A204.1 (cell line): ENCODE results near the gene LHFPL5.

Experiments used
- FAIRE-seq: peaks from 2 replicates; lab custom pipeline; 2012; peaks lifted over from hg19 to GRCh38; lab: Jason Lieb, UNC

Gene LHFPL5

GRCh38 chr6:35804996-35805736 is at the start of gene LHFPL5:
Gene LHFPL5 (plus strand): TSS chr6:35805352. CDS start chr6:35805671, 319 bp downstream.
- no peak for FAIRE-seq

DNA sequence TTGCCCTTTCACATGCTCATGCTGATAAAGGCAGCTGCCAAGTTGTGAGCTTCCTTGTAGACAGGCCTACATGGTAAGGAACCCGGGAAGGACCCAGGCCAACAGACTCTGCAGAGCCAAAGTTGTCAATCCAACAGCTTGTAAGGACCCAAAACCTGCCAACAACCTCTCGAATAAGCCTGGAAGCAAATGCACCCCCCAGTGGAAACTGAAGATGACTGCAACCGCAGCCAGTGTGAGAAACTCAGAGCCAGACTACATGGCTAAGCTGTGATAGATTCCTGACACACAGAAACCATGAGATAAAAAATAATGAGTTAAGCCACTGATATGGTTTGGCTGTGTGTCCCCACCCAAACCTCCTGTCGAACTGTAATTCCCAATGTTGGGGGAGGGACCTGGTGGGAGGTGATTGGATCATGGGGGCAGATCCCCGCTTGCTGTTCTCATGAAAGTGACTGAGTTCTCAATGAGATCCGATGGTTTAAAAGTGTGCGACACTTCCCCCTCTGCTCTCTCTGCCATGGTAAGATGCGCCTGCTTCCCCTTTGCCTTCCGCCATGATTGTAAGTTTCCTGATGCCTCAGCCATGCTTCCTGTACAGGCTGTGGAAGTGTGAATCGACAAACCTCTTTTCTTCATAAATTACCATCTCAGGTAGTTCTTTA is 47.6 kb upstream of the LHFPL5 start:
- no peak for FAIRE-seq

- FAIRE-seq: no peak
Observed at GRCh38 chr6:35759426-35759825, 45.7 kb upstream of the LHFPL5 start.

- no peak for FAIRE-seq
Observed at GRCh38 chr6:35765739-35766138, 39.4 kb upstream of the LHFPL5 start.

GRCh38 chr6:35769211-35769610 is 35.9 kb upstream of the LHFPL5 start:
- no peak for FAIRE-seq

GRCh38 chr6:35771343-35771627 is 33.9 kb upstream of the LHFPL5 start:
- no peak for FAIRE-seq

DNA sequence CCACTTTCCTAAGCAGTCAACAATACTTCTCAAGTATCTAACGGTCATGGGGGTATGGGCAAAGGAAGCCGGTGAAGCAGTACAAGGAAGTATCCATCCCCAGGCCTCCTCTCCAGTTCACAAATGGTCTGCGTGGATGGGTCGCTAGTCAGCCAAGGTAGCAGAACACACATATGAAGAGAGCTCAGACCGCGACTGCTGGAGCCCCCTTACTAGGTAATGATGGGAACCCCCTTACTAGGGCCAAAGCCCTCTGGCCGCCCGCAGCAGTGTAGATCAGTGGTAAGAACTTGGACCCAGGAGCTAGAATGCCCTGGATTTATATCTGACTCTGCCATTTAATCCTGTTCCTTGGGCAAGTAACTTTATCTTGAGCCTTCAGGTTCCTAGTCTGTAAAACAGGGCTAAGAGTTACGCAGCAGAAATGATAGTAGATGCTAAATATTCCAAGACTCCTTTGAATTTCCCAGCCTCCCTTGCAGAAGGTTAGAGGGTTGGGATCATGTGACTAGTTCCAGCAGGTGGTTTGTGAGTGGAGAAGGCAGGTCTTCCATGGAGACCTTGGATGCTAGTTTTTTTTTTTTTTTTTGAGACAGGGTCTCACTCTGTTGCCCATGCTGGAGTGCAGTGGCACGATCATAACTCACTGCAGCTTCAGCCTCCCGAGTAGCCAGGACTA is 30.9 kb upstream of the LHFPL5 start:
- no peak for FAIRE-seq

DNA sequence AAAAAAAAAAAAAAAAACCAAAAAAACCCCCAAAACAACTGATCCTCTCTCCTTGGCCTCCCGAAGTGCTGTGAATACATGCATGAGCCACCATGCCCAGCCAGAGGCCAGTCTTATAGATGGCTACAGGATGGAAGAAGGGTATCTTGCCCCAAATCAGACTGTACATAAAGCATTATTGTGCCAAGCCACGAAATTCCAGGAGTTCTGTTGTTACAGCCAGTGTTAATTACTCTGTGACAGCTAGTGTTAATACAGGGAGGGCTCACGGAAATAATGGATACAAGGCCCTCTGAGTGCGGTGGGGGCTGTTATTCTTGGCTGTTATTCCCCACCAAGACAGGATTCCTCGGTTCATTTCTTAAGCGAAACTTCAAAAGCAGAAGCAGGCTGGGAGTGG is 30.1 kb upstream of the LHFPL5 start:
- no peak for FAIRE-seq

DNA sequence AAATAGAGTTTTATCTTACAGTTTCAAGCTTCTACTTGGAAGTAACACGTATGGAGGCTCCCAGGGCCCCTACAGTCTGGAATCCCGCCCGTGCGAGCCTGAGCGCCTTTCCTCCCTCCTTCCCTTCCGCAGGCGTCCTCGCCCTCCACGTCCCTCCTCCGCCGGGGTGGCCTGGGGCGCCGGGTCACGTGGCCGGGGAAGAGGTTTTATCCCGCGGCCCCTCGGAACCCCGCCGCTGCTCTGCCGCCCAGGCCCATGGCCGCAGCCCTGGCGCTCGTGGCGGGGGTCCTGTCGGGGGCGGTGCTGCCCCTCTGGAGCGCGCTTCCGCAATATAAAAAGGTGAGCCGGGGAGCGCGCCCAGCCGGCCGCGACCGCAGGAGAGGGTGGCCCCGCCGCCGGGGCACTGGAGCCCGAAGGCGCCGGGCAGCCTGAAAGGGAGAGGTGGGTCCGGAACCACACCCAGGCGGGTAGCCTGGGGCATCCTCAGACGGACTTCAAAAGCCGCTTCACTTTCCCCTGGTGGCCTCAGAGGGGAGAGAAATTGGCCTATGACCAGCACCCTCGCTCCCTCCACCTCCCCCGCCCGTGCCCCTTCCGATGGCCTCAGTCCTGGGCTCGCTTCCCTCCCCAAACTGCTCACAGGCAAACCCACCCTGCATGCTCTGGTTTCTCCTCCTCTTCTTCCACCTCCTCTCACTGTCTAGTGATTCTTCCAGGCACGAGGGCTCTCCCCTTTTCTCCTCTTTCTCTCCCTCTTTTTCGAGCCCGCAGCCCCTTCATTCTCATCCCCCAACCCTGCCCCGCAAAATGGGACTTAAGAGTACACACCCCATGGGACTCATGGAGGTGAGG is 28.6 kb upstream of the LHFPL5 start, which contains the start of gene CLPSL2:
TSS of gene CLPSL2 (plus strand) at position 235 of the 852 bp plus-strand sequence. CDS start at position 256, 21 bp downstream.
- FAIRE-seq: no peak

- FAIRE-seq: no peak
Observed at GRCh38 chr6:35777356-35778102, 27.6 kb upstream of the LHFPL5 start.

DNA sequence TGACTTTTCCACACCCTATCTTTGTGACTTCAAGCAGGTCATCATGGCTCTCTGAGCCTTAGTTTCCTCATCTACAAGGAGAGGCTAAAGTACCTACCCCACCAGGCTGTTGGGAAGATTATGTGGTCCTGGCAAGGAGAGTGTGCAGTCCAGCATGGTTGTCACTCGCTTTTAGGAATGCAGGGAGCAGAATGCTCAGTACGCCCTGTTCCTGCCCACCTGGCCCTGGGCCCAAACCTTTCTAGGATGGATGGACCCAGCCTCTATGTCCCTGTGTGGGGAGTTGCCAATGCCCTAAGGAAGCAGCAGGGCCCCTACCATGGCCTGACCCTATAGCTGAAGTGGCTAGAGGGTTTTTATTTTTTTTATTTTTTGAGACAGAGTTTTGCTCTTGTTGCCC is 26.7 kb upstream of the LHFPL5 start:
- no peak for FAIRE-seq

- FAIRE-seq: no peak
Observed at GRCh38 chr6:35780719-35781118, 24.4 kb upstream of the LHFPL5 start, which contains the start of gene CLPSL1. Gene CLPSL1 (plus strand): TSS chr6:35781019. CDS start chr6:35781111, 92 bp downstream.

DNA sequence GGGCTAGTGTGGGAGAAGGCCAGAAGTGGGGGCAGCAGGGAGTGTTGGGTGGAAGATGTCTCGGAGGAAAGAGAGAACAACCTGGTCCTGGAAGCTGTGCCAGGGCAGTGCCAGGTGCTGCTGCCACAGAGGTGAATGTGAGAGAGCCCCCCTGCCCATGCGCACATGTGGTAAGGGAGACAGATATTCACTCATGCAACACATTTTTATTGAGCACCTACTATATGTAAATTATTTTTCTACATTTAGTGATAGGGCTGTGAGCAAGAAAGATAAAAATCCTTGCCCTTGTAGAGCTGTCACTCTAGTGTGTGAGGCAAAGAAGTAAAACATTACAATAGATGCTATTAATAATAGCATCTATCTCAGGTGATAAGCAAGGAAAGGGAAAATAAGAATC is 23.9 kb upstream of the LHFPL5 start:
- FAIRE-seq: no peak

DNA sequence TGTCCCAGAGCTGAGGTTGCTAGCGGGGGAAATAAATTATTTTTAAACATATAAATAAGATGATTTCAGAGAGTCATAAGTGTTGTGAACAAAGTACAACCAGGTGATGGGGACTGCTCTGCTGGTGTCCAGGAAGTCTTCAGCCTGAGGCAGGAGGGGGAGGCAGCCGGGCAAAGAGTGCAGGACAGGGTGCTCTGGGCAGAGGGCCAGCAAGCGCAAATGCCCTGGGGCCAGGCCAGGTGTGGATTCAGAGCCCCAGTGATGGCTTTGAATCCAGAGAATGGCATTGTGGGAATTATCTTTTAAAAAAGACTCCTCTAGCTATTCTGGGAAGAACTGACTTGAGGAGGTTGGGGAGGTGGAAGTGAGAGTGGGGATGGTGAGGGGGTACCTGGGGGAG is 22.7 kb upstream of the LHFPL5 start:
- no peak for FAIRE-seq

GRCh38 chr6:35784200-35784599 is 21.0 kb upstream of the LHFPL5 start:
- FAIRE-seq: no peak

DNA sequence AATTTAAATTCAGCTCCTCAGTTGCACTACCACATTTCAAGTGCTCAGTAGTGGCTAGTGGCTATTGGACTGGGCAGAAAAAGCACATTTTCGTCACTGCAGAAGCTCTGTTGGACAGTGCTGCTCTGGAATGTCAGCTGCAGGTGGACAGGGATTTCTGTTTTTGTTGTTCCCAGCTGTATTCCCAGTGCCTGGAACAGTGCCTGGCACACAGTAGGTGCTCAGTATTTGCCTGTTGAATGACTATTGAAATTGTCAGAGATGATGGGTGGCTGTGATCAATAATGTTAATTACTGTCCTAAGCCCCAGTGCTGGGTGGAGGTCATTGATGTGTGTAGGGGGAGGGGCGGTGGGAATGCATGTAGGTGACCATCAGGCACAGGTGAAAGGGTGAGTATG is 18.9 kb upstream of the LHFPL5 start:
- no peak for FAIRE-seq

GRCh38 chr6:35786810-35787209 is 18.3 kb upstream of the LHFPL5 start:
- no peak for FAIRE-seq

GRCh38 chr6:35787266-35788218 is 17.6 kb upstream of the LHFPL5 start:
- FAIRE-seq: no peak

GRCh38 chr6:35788423-35788982 is 16.6 kb upstream of the LHFPL5 start:
- no peak for FAIRE-seq

- no peak for FAIRE-seq
Observed at GRCh38 chr6:35790683-35791082, 14.5 kb upstream of the LHFPL5 start.
